A549 (cell line): ENCODE results near the gene SOX13.

Experiments
- BCL3 ChIP-seq: fragments of >200 bp; sonication (Bioruptor Twin); formaldehyde crosslinking; IDR thresholded peaks from 3 replicates; pipeline ENCODE4 v1.6.1; 2016
- CBX8 ChIP-seq: fragments of 200-600 bp; sonication (generic); IDR thresholded peaks from 2 replicates; pipeline ENCODE4 v1.6.1; 2016
- CEBPB ChIP-seq, 2 experiments: fragments of >200 bp in 1 of 2; sonication (Bioruptor Twin) in 1 of 2; formaldehyde crosslinking in 1 of 2; IDR thresholded peaks; 2 replicates each; pipeline ENCODE4 v1.6.1; 2012 to 2016
- HDAC2 ChIP-seq: fragments of 200-600 bp; sonication (generic); IDR thresholded peaks from 2 replicates; pipeline ENCODE4 v1.6.1; 2016
- KDM5A ChIP-seq: fragments of 200-600 bp; sonication (generic); IDR thresholded peaks from 2 replicates; pipeline ENCODE4 v1.6.1; 2016; ENCODE audit warnings: antibody characterized with exemption, mild to moderate bottlenecking
- POLR2A ChIP-seq: IDR thresholded peaks from 2 replicates; pipeline ENCODE4 v1.6.1; 2012; ENCODE audit warnings: mild to moderate bottlenecking, low read length
- POLR2AphosphoS2 ChIP-seq: conservative IDR thresholded peaks from 2 replicates; pipeline ENCODE4 v1.6.1; 2012; ENCODE audit warnings: low read length, improper control_type of control experiment, inconsistent platforms
- RAD21 ChIP-seq, 2 experiments: fragments of >200 bp in 1 of 2; sonication (Bioruptor Twin) in 1 of 2; formaldehyde crosslinking in 1 of 2; IDR thresholded peaks in 1 of 2; conservative IDR thresholded peaks in 1 of 2; 2 replicates in 1 of 2; 3 replicates in 1 of 2; pipeline ENCODE4 v1.6.1; 2012 to 2018; ENCODE audit warnings: inconsistent platforms in 1 of 2
- TF ChIP-seq, protein P1 (sequence below): fragments of >200 bp; sonication (Bioruptor Twin); formaldehyde crosslinking; IDR thresholded peaks from 3 replicates; pipeline ENCODE4 v1.5.1; 2016
- TF ChIP-seq, protein P2 (sequence below): fragments of 250-450 bp; sonication (Bioruptor Pico); IDR thresholded peaks from 2 replicates; pipeline ENCODE4 v1.5.0; 2020; ENCODE audit warnings: low read depth, mild to moderate bottlenecking, moderate library complexity

GRCh38 chr1:204172404-204173029 lies 99.6 kb downstream of the SOX13 start:
- TF ChIP-seq, protein P1, sequence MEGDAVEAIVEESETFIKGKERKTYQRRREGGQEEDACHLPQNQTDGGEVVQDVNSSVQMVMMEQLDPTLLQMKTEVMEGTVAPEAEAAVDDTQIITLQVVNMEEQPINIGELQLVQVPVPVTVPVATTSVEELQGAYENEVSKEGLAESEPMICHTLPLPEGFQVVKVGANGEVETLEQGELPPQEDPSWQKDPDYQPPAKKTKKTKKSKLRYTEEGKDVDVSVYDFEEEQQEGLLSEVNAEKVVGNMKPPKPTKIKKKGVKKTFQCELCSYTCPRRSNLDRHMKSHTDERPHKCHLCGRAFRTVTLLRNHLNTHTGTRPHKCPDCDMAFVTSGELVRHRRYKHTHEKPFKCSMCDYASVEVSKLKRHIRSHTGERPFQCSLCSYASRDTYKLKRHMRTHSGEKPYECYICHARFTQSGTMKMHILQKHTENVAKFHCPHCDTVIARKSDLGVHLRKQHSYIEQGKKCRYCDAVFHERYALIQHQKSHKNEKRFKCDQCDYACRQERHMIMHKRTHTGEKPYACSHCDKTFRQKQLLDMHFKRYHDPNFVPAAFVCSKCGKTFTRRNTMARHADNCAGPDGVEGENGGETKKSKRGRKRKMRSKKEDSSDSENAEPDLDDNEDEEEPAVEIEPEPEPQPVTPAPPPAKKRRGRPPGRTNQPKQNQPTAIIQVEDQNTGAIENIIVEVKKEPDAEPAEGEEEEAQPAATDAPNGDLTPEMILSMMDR = no peak
- TF ChIP-seq CEBPB (IDR thresholded peaks at IDR 0.05) = no peak
- no peak for TF ChIP-seq POLR2AphosphoS2
- no peak for TF ChIP-seq CBX8
- no peak for TF ChIP-seq BCL3
- no peak for TF ChIP-seq KDM5A
- no peak for TF ChIP-seq RAD21 (conservative IDR thresholded peaks at IDR 0.05 in 1 of 2, IDR thresholded peaks at IDR 0.05 in 1 of 2)
- TF ChIP-seq HDAC2 = no peak
- no peak for TF ChIP-seq POLR2A
- TF ChIP-seq, protein P2, sequence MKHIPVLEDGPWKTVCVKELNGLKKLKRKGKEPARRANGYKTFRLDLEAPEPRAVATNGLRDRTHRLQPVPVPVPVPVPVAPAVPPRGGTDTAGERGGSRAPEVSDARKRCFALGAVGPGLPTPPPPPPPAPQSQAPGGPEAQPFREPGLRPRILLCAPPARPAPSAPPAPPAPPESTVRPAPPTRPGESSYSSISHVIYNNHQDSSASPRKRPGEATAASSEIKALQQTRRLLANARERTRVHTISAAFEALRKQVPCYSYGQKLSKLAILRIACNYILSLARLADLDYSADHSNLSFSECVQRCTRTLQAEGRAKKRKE (CRISPR knock-in tag) = no peak
